HG03039 (cell line): Measurements from ENCODE around the gene GCSH.

Experiments used
- ATAC-seq: cut with Tn5 transposase; IDR thresholded peaks from one replicate; pipeline ENCODE4 v1.9.1; 2021; ENCODE audit warnings: mild to moderate bottlenecking, moderate library complexity; ENCODE audit not compliant: unreplicated experiment

The GCSH gene

DNA sequence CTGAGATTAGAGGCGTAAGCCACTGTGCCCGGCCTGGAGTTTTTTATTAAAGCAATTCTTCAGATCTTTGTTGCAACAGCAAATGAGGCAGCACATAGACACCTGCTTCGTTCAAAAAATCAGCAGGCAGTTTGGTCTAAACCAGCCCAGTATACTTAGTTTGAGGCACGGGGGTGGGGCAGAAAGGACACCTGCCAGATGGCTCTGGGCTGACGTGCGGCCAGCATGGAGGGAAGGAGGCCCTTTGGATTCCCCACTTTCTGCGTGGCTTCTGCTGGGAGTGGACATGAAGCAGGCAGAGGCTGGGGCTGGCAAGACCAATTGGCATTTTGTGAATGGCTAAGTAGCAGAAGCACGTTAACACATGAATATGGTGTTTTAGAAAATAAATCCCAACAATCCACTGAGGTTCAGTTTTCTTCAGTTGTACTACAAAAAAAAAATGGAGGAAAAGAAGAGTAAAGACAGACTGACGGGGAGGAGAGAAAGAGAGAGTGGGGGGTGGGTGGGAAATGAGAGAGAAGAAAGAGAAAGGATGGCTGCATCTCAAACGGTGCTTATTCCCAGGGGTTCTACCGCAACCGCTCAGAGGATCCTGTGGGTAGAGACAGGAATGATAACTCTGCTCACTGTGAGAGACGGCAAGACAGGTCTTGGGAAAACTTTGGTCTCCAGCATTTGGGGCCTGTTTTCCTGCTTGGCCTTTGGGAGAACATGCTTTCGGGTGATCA is 35.5 kb downstream of the GCSH start:
- no peak for ATAC-seq

DNA sequence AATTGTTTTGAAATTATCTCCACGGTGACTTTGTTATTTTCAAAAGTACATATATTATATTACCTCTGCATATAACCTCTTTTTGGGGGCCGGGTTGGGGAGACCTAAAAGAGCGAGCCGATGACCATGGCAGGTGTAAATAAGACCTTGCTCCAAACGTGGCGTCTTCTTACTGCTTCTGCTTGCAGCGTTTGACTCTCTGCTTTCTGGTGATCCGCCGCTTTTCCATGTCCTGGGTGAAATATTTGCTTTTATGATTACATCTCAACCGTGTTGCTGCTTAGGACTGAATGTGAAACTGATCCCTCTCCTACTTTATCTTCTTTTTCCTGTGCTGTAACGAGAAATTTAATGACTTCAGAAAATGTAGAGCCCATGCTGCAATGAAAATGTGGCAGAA is 42.4 kb downstream of the GCSH start:
- no peak for ATAC-seq

DNA sequence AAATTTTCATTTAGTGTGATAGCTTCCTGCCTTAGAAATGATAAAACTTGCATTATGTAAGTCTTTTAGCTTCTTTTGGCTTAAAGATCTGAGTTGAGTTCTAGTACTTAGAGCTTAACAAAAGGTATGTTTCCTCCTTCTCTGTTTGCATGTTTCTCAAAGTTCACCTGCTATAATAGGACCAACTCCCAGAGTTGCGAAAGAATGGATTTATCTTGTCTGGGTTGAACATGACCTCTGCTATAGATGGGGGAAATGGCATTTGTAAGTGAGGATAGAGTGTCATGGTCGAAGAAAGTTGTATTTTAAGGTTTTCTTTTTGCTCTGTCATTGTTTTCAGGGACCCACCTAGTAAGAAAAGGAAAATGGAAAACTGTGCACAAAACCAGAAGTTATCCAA is 53.4 kb downstream of the GCSH start:
- ATAC-seq = no peak

- no peak for ATAC-seq
Measured at GRCh38 chr16:81041696-81042095, 54.5 kb downstream of the GCSH start.

DNA sequence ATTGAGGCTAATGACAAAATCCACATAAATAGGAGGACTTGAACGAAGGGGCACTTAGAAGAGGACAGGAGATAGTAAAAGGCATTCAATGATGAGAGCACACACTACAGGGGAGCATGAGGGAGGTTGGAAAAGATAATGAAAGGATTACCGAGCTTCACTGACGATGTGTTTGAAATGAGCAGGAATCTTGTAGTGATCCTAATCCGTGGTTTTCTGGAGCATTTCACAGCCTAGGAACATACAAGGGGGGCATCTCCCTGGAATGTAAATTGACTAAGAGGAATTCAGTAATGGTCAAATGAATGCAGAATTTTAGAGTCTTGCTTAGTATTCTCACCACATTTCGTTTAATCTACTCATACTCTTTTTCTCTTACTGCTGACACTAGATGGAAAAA is 55.4 kb downstream of the GCSH start:
- ATAC-seq = no peak

GRCh38 chr16:81040131-81040530 is 56.1 kb downstream of the GCSH start:
- no peak for ATAC-seq

DNA sequence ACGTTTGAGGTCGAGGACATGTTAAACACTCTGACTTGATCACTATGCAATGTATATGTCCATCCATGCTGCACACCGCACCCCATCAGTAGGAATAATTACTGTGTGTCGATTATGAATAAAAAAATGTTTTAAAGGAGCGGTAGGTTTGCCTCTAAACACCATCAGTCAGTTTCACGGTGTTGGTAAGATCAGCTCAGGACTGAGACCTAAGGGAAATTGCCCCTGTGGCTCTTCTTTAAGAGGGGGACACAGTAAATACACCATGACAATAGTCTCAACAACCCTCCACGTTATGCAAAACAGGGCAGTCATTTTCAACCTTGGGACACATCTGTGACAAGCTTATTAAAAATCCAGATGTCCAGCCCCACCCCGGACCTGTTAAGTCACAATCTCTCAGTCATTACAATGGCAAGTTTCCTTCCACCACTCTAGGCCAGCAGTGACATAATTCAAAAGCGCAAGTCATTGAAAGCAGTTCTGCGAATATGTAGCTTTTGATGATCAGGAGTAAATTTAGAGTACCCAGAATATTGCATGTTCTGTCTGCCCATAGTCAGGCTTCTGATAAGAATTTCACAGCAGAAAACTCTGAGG is 59.3 kb downstream of the GCSH start:
- no peak for ATAC-seq

GRCh38 chr16:81035975-81036750 is 60.0 kb downstream of the GCSH start:
- peak; percentile 54 for ATAC-seq

- ATAC-seq = peak; percentile 83
Measured at GRCh38 chr16:81035398-81035974, 60.7 kb downstream of the GCSH start, which contains the start of gene ATMIN. Gene ATMIN, plus strand, starts transcription at chr16:81035842. Its CDS starts 29 bp downstream, at chr16:81035871.
